Stimulated activated CD8-positive, alpha-beta memory T cell treated with anti-CD3 and anti-CD28 coated beads, Interleukin-12 subunit alpha, Interleukin-12 subunit beta, amount 100 ng/mL, for 1 hour (primary cell): Measurements from ENCODE around the gene DMD.

ENCODE experiments used
- DNase-seq: peaks from one replicate; pipeline ENCODE4 v3.0.0-alpha.2; 2020; ENCODE audit warnings: low read depth

DMD gene

GRCh38 chrX:31272472-31272775 is 1938.9 kb downstream of the DMD start:
- DNase-seq: no peak

- no peak for DNase-seq
These were observed 1939.5 kb downstream of the DMD start for GRCh38 chrX:31271615-31272471.

GRCh38 chrX:31269914-31270313 is 1941.4 kb downstream of the DMD start:
- DNase-seq: no peak

- DNase-seq: no peak
These were observed 1943.0 kb downstream of the DMD start for GRCh38 chrX:31268359-31268758.

GRCh38 chrX:31266203-31267076 is 1944.9 kb downstream of the DMD start:
- no peak for DNase-seq

- DNase-seq: no peak
These were observed 1946.0 kb downstream of the DMD start for GRCh38 chrX:31265383-31265782.

- no peak for DNase-seq
These were observed 1951.0 kb downstream of the DMD start for GRCh38 chrX:31260351-31260750.

- DNase-seq: no peak
These were observed 1953.2 kb downstream of the DMD start for GRCh38 chrX:31258166-31258565.

GRCh38 chrX:31255310-31256033 is 1955.9 kb downstream of the DMD start:
- DNase-seq: no peak

GRCh38 chrX:31252133-31252532 is 1959.2 kb downstream of the DMD start:
- DNase-seq: no peak

GRCh38 chrX:31251336-31251735 is 1960.0 kb downstream of the DMD start:
- DNase-seq: no peak

- DNase-seq: no peak
These were observed 1965.6 kb downstream of the DMD start for GRCh38 chrX:31245714-31246113.

- DNase-seq: no peak
These were observed 1967.5 kb downstream of the DMD start for GRCh38 chrX:31243804-31244203.

- no peak for DNase-seq
These were observed 1970.4 kb downstream of the DMD start for GRCh38 chrX:31240982-31241381.

GRCh38 chrX:31237189-31237588 is 1974.2 kb downstream of the DMD start:
- no peak for DNase-seq

- DNase-seq: no peak
These were observed 1975.1 kb downstream of the DMD start for GRCh38 chrX:31236231-31236630.

GRCh38 chrX:31233941-31234496 is 1977.3 kb downstream of the DMD start:
- DNase-seq: no peak

- no peak for DNase-seq
These were observed 1978.8 kb downstream of the DMD start for GRCh38 chrX:31232506-31232905.

- no peak for DNase-seq
These were observed 1982.4 kb downstream of the DMD start for GRCh38 chrX:31228909-31229308.

- DNase-seq: no peak
These were observed 1982.9 kb downstream of the DMD start for GRCh38 chrX:31228415-31228832.

- DNase-seq: no peak
These were observed 1984.1 kb downstream of the DMD start for GRCh38 chrX:31227250-31227649.

GRCh38 chrX:31225819-31226218 is 1985.5 kb downstream of the DMD start:
- DNase-seq: no peak
